GM12872 (cell line): ENCODE data around the gene CYB5B.

Experiments used
- TF ChIP-seq, protein P1 (sequence below): IDR thresholded peaks from 3 replicates; pipeline ENCODE4 v1.5.1; 2011; ENCODE audit warnings: low read depth, mild to moderate bottlenecking, low read length, moderate library complexity; ENCODE audit not compliant: insufficient read depth

The CYB5B gene

DNA sequence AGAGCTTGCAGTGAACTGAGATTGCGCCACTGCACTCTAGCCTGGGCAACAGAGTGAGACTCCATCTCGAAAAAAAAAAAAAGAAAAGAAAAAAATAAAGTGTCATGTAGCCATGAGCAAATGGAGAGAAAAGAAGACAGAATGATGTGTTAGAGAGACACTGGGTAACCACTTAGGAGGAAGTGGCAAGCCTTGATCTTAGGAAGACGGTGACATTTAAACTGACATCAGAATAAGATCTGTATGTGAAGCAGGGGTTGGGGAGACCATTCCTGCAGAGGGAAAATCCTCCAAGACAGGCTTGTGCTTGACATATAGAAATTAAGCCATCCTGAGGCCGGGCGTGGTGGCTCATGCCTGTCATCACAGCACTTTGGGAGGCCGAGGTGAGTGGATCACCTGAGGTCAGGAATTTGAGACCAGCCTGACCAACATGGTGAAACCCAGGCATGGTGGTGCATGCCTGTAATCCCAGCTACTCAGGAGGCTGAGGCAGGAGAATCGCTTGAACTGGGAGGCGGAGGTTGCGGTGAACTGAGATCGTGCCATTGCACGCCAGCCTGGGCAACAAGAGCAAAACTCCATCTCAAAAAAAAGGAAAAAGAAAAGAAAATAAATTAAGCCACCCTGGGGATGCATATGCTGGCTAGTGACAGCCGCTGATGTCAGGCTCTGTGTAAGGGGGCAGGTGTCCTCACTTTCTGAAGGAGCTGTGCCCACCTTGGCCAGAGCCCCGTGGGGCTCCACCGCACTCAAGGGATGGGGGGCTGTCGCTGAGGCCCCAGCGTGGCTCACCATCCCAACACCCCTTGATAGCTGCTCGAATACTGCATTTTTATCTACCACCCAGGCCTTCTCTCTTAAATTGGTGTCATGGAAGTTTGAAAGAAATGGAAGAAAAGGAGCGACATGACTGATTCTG lies 13.1 kb upstream of the CYB5B start:
- TF ChIP-seq, protein P1, sequence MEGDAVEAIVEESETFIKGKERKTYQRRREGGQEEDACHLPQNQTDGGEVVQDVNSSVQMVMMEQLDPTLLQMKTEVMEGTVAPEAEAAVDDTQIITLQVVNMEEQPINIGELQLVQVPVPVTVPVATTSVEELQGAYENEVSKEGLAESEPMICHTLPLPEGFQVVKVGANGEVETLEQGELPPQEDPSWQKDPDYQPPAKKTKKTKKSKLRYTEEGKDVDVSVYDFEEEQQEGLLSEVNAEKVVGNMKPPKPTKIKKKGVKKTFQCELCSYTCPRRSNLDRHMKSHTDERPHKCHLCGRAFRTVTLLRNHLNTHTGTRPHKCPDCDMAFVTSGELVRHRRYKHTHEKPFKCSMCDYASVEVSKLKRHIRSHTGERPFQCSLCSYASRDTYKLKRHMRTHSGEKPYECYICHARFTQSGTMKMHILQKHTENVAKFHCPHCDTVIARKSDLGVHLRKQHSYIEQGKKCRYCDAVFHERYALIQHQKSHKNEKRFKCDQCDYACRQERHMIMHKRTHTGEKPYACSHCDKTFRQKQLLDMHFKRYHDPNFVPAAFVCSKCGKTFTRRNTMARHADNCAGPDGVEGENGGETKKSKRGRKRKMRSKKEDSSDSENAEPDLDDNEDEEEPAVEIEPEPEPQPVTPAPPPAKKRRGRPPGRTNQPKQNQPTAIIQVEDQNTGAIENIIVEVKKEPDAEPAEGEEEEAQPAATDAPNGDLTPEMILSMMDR = no peak

DNA sequence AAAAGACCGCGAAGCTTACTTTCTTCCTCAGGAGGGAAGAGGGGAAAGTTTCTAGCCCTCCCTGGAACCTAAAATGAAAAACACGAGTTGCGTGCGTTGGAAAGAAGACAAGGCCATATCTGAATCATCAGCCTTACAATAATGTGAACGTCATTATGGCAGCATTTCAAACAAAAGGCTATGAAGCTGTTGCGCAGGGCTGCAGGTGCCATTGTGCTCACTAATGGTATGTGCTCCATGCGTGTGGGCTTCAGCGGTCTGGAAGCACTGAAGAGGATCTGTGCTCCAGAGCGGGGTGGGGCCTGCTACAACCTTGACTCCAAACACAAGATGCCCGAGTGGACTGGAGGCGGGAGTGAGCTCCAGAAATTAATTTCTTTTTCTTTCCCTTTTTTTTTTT lies 12.1 kb upstream of the CYB5B start:
- TF ChIP-seq, protein P1 = no peak

DNA sequence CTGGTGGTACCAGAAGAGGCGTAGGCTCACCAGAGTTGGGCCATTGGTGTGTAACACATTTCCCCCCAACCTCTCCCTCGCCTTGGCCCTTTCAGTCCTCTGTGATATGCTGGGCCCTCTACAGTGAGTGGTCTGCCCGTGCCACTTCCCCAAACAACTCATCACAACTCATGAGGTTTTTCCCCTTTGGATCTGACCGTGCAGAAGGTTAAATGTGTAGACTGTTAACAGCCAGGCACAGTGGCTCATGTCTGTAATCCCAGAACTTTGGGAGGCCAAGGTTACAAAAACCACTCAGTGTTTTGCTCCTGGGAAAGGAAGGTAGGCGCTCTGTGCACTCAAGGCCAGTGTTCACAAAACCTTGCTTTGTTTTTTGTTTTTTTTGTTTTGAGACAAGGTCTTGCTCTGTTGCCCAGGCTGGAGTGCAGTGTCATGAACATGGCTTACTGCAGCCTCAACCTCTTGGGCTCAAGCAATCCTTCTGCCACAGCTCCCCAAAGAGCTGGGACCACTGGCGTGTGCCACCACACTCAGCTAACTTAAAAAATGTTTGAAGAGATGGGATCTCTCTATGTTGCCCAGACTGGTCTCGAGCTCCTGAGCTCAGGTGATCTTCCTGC lies 11.3 kb upstream of the CYB5B start:
- TF ChIP-seq, protein P1 = no peak

DNA sequence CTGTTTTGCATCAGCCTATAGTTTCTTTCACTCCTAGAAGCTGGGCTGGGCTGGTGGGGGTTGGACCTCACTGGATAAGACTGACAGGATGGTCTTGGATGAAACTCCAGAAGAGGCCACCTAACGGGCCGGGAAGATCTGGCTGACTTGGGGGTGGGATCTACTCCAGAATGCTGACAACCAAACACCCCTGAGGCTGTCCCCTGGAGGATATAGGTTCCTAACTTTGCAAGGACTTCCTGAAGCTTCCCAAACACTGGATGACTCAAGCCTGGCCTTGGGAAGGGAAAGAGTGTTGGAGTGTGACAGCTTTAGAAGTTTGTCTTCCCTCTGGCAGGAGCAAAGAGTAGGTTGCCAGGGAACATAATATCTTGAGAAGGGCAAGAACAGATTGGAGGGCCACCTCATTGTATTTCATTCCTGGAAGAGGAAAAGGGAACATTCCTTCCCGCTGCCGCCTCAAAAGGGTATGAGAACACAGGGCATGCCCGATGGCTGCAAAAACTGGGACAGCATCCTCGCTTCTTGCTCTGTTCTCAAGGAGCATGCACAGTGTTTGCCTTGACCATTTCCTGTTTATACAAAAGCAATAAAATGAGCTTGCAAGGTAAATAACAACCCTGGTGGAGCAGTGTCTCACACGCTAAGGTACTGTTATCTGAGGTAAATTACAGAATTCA lies 6.8 kb upstream of the CYB5B start:
- TF ChIP-seq, protein P1 = no peak

DNA sequence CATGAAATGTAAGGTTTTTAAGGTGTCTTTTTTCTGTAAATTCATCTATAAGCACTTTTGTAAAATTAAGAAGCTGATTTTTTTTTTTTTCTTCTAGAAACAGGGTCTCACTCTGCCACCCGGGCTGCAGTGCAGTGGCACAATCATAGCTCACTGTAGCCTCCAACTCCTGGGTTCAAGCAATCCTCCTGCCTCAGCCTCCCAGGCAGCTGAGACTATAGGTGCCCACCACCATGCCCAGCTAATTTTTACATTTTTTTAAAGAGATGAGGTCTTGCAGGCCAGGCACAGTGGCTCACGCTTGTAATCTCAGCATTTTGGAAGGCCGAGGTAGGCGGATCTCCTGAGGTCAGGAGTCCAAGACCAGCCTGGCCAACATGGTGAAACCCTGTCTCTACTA lies 4.5 kb upstream of the CYB5B start:
- TF ChIP-seq, protein P1 = no peak

DNA sequence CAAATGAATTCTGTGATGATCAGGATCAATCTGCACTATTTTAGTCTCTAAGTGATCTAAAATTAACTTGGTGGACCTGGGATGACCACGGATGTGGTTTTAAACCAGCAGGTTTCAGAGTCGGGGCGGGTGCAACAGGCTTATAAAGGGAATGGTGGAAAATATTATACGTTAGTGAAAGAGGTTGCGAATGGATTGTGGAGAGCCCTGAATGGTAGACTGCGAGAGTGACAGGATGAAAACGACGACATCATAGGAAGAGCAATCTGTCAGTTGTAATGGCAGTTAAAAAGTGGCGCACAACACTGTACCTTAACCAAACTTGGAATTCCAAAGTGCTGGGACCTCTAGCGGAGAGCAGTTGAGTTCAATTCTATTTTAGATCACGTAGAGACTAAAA lies 1.2 kb upstream of the CYB5B start:
- TF ChIP-seq, protein P1 = no peak

DNA sequence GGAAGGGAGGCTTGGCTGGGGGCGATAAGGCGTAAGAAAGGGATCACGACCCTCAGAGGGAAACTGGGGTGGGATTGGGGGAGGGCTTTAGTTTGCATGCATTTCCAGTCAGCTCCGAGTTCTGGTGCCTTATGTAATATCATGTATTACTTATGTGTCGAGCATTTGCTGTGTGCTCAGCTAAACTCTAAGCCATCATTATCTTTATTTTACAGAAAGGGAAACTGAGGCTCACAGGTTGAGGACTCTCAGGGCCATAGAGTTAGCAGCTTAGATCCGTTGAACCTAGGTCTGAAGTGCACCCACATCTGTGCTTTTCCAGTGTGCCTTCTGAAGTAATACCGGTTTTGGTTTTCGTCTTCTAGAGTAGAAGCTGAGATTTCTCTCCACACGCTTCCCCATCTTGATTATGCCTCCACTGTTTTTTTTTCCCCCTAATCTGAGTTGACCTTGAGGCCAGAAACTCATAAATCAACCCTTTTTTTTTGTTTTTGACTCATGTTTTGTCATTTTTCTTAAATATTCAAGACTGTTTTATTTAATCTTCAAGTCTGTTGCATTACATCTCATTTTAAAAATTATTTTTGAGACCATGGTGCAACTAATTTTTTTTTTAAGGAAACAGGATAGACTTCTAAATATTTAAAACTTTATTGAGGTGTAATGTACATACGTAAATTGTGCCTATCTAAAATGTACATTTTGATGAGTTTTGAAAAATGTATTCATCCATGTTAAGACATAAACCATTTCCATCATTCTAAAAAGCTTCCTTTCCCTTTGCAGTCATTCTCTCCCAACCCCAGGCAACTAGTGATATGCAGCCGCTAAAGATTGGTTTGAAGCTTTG lies 741 bp downstream of the CYB5B start:
- TF ChIP-seq, protein P1 = no peak
